Measurements from ENCODE around the gene SPTLC1.

GRCh38 chr9:92155221-92155620 is 40.0 kb upstream of the SPTLC1 start:
- TF ChIP-seq POLR2A (IDR thresholded peaks at IDR 0.05; ENCODE audit: extremely low read depth, insufficient read length) (no peak), MAX (IDR thresholded peaks at IDR 0.05; ENCODE audit: low read depth, low read length) (no peak), MYC (IDR thresholded peaks at IDR 0.05; ENCODE audit: low read depth, low read length) (no peak)
- TF ChIP-seq, protein P1, sequence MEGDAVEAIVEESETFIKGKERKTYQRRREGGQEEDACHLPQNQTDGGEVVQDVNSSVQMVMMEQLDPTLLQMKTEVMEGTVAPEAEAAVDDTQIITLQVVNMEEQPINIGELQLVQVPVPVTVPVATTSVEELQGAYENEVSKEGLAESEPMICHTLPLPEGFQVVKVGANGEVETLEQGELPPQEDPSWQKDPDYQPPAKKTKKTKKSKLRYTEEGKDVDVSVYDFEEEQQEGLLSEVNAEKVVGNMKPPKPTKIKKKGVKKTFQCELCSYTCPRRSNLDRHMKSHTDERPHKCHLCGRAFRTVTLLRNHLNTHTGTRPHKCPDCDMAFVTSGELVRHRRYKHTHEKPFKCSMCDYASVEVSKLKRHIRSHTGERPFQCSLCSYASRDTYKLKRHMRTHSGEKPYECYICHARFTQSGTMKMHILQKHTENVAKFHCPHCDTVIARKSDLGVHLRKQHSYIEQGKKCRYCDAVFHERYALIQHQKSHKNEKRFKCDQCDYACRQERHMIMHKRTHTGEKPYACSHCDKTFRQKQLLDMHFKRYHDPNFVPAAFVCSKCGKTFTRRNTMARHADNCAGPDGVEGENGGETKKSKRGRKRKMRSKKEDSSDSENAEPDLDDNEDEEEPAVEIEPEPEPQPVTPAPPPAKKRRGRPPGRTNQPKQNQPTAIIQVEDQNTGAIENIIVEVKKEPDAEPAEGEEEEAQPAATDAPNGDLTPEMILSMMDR (IDR thresholded peaks at IDR 0.05; ENCODE audit: low read depth, low read length): no peak

Data from NB4 (cell line).